Nephron progenitor cell (in vitro differentiated cells): ENCODE results near the gene HOXC9.

Source experiments
- DNase-seq: peaks from one replicate; pipeline ENCODE4 v3.0.0; 2021
- H3K27ac Mint-ChIP-seq: 2 replicates; pipeline ENCODE4 v1.8.0; 2021; ENCODE audit warnings: mild to moderate bottlenecking, moderate library complexity, mixed read lengths
- H3K27me3 Mint-ChIP-seq: 2 replicates; pipeline ENCODE4 v1.8.0; 2021; ENCODE audit warnings: mild to moderate bottlenecking, low read depth, mixed read lengths; ENCODE audit not compliant: poor library complexity
- H3K36me3 Mint-ChIP-seq: 2 replicates; pipeline ENCODE4 v1.8.0; 2021; ENCODE audit warnings: low read depth, mixed read lengths
- H3K4me1 Mint-ChIP-seq: 2 replicates; pipeline ENCODE4 v1.8.0; 2021; ENCODE audit warnings: mixed read lengths
- H3K4me3 Mint-ChIP-seq: 2 replicates; pipeline ENCODE4 v1.8.0; 2021; ENCODE audit warnings: mild to moderate bottlenecking, moderate library complexity, mixed read lengths
- H3K9me3 Mint-ChIP-seq: 2 replicates; pipeline ENCODE4 v1.8.0; 2021; ENCODE audit warnings: mild to moderate bottlenecking, moderate library complexity, mixed read lengths
- CTCF ChIP-seq: fragments of 200-600 bp; sonication (generic); IDR thresholded peaks from 2 replicates; pipeline ENCODE4 v1.5.0; 2021; ENCODE audit warnings: antibody characterized with exemption

HOXC9 gene

GRCh38 chr12:54049108-54049507, 49.1 kb downstream of the HOXC9 start:
- Mint-ChIP-seq H3K36me3 (peaks cover 47% of the 10 kb centered on the region), H3K27ac (peak overlapping the region; percentile 96), H3K4me1 (peaks cover 100% of the 10 kb centered on the region), H3K4me3 (peak overlapping the region; percentile 95), H3K27me3 (no peaks in the 10 kb centered on the region), H3K9me3 (no peaks in the 10 kb centered on the region)
- no peak for DNase-seq
- TF ChIP-seq CTCF = no peak

GRCh38 chr12:54050482-54050810, 50.5 kb downstream of the HOXC9 start:
- no peaks in the 10 kb centered on the region for H3K27me3 Mint-ChIP-seq
- H3K4me1 Mint-ChIP-seq = peaks cover 100% of the 10 kb centered on the region
- H3K27ac Mint-ChIP-seq = peak overlapping the region; percentile 96
- H3K9me3 Mint-ChIP-seq = no peaks in the 10 kb centered on the region
- H3K4me3 Mint-ChIP-seq = peak overlapping the region; percentile 95
- no peak for DNase-seq
- TF ChIP-seq CTCF = no peak
- H3K36me3 Mint-ChIP-seq = peaks cover 53% of the 10 kb centered on the region

GRCh38 chr12:54051026-54051842, 51.3 kb downstream of the HOXC9 start:
- peaks cover 53% of the 10 kb centered on the region for H3K36me3 Mint-ChIP-seq
- peak overlapping the region; percentile 77 for H3K27ac Mint-ChIP-seq
- no peaks in the 10 kb centered on the region for H3K27me3 Mint-ChIP-seq
- DNase-seq = peak; percentile 42
- no peak for TF ChIP-seq CTCF
- no peaks in the 10 kb centered on the region for H3K9me3 Mint-ChIP-seq
- peak overlapping the region; percentile 95 for H3K4me3 Mint-ChIP-seq
- H3K4me1 Mint-ChIP-seq = peaks cover 100% of the 10 kb centered on the region

GRCh38 chr12:54051874-54052437, 52.0 kb downstream of the HOXC9 start:
- H3K27ac Mint-ChIP-seq = peak overlapping the region; percentile 97
- H3K36me3 Mint-ChIP-seq = peaks cover 52% of the 10 kb centered on the region
- TF ChIP-seq CTCF = no peak
- peak overlapping the region; percentile 95 for H3K4me3 Mint-ChIP-seq
- peak; percentile 80 for DNase-seq
- H3K27me3 Mint-ChIP-seq = no peaks in the 10 kb centered on the region
- no peaks in the 10 kb centered on the region for H3K9me3 Mint-ChIP-seq
- H3K4me1 Mint-ChIP-seq = peaks cover 100% of the 10 kb centered on the region

GRCh38 chr12:54052438-54053002, 52.6 kb downstream of the HOXC9 start:
- Mint-ChIP-seq H3K27me3 (no peaks in the 10 kb centered on the region), H3K27ac (peak overlapping the region; percentile 97), H3K36me3 (peaks cover 53% of the 10 kb centered on the region), H3K4me3 (peak overlapping the region; percentile 95), H3K4me1 (peaks cover 100% of the 10 kb centered on the region), H3K9me3 (no peaks in the 10 kb centered on the region)
- DNase-seq = peak; percentile 67
- no peak for TF ChIP-seq CTCF
